ENCODE measurements around the gene PTPRD.

Gene PTPRD

DNA sequence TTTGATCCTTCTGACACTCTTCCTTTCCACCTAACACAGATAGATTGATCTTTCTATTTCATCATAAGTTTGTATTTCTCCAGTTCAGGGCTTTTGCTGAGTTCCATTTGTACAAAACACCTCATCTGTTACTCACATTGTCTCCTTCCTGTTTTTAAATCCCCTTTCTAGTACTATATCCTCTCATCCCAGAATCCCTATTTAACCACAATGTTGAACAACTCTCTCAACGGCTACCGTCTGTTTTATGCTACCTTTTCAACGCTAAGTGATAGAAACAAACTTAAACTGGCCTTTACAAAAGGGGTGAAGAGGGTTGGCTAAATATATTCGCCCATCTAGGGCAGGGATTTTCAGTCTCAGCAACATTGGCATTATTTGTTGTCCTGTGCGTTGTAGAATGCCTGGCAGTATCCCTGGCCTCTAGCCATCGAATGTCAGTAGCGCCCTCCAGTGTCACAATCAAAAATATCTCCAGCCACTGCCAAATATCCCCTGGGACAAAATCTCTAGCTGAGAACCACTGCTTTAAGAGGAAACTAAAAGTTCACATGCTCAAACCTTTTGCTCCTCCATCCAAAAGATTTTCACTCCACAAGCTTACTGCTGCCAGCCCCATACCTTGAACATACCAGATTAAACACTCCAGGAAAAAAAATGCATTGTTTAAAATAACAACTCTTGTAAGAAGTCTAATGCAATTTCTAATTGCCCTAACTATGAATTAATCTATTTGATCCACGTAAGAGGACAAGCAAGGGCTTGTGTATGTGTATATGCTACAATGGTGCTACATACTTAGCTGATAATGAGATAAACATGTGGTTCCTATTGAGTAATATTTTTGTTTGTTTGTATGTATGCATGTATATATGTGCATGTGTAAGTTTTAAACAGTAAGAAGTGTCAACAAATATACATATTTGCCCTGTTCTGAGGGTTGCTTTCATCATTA lies 344.0 kb downstream of the PTPRD start:
- DNase-seq (ENCODE audit: low read depth in 2 of 2): no peak

DNA sequence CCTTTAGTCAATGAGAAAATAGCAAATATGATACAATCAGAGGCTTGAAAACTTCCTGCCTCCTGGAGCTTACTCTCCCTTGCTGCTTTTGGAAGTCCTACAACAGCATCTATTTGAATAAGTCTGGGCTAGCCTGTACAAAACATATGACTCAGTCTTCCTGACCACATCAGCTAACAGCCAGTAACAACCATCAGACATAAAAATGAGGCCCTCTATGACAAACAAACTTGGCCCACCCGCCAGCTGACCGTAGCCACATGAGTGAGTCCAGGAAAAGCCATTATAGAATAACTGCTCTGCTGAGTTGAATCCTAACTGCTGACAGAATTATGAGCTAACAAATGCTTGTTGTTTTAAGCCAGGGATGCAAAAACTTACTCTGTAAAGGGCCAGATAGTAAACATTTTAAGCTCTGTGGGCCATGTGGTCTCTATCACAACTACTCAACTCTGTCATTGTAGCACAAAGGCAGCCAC lies 347.6 kb downstream of the PTPRD start:
- DNase-seq (ENCODE audit: low read depth in 2 of 2): no peak

DNA sequence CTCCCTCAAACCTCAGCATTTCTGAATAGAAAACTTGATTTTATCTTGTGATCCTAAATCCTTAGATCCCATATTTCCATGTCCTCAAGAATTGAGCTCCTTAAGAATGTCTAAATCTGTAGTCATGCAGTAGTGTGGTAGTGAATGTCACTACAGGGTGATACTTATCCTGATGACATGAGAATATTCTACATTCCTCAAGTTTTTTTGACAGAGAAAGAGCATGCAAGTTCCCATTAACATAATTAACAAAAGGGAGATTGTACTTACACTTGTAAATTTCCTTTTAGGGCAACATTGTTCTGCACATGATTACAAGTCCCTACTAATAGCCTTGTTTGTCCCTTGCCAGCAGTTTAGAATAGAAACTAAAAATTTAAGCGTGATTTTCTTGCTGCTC lies 352.3 kb downstream of the PTPRD start:
- no peak for DNase-seq (ENCODE audit: low read depth in 2 of 2)

DNA sequence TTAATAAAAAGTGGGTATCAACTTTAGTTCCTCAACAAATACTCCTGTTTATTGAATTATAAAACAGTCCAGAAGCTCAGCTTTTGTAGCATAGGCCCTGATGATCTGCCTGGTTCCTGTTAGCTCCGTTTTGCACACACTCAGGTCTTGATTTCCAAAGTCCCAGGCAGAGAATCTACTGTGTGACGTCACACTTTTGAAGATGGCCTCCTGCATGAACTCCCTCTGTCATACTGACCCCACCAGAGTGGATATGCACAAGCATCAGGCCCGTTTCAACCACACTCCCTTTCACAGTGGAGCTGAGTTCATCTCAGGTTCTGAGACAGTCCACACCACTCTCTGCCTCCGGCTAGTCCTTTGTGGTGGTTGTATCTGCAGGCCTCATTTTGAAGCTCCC lies 353.1 kb downstream of the PTPRD start:
- DNase-seq (ENCODE audit: low read depth in 2 of 2): no peak

DNA sequence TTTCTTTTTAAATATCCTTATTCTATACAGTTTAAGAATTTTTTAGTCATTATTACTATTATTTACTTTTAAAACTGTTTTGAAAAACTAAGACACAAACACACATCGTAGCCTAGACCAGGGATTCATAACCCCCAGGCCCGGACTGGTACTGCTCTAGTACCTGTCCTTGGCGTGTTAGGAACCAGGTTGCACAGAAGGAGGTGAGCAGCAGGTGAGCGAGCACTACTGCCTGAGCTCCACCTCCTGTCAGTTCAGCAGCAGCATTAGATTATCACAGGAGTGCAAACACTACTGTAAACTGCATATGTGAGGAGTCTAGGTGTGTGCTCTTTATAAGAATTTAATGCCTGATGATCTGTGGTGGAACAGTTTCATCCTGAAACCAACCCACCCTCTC lies 357.0 kb downstream of the PTPRD start:
- DNase-seq (ENCODE audit: low read depth in 2 of 2): no peak

GRCh38 chr9:10254338-10254737 lies 358.5 kb downstream of the PTPRD start:
- no peak for DNase-seq (ENCODE audit: low read depth in 2 of 2)

GRCh38 chr9:10253341-10253740 lies 359.5 kb downstream of the PTPRD start:
- DNase-seq (ENCODE audit: low read depth in 2 of 2): no peak

DNA sequence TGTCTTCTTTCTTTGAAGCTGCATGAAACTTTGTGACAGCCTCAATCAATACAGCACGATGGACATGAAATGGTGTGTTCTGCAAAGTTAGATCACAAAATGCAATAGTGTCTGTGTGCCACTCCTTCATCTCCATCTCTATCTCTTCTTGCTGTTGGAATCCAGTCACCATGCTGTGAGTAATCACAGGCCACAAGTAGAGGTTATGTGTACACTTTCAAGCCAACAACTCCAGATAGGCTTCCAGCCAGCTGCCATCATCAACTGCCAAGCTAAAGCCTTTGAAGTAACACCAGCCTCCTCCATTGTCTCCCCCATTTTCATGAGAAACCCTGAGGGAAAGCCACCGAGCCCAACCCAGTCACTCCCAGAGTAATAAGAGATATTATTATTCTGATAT lies 360.6 kb downstream of the PTPRD start:
- no peak for DNase-seq (ENCODE audit: low read depth in 2 of 2)

DNA sequence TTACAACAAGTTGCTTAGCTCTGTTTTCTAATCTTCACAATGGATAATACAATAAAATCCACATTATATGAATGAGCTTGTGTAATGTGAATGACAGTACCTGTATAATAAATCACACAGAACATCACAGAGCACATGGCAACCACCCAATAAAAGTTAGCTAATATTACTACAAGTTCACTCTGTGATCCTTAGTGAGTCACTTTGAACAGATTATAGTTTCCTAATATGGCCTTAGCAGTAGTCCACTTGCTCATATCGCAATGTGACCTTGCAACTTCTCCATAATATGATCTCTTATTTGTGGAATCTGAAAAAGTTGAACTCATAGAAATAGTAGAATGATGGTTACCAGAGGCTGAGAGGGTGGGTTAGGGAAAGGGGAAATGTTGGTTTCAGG lies 361.3 kb downstream of the PTPRD start:
- DNase-seq (ENCODE audit: low read depth in 2 of 2): no peak

DNA sequence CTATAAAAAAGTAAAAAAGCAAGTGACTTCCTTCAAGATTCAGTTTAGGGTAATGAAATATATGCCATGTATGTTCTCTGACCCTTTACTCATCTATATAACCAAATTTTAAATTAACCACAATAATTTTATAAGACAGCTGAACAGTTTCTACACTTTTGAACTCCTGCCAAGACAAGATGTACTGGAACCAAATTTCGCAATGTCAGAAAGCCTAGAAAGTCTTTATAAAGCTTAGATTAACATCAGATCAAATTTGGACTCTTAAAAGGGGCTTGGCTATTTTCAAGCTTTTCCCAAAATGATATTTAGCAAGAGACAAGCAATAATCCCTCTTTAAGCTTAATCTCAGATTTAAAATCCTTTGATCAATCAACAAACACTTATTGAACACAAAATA lies 362.6 kb downstream of the PTPRD start:
- no peak for DNase-seq (ENCODE audit: low read depth in 2 of 2)

GRCh38 chr9:10248890-10249289 lies 363.9 kb downstream of the PTPRD start:
- DNase-seq (ENCODE audit: low read depth in 2 of 2): no peak

DNA sequence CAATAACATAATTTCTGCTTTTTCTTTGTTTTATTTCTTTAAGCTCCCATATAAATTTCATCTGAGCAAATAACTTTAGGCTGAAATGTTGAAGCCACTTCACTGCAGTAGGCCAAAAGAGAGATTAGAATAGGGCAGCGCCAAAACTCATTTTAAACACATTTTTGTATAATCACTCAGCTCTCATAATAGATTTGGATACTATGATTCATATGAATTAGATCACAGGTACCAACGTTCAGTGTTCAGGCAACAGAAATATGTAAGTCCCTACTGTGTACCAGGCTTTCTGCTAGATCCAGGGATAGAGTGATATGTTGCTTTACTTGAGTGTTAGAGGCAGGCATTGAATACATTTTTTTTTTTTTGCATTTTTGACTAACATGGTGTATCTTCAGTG lies 370.5 kb downstream of the PTPRD start:
- no peak for DNase-seq (ENCODE audit: low read depth in 2 of 2)

DNA sequence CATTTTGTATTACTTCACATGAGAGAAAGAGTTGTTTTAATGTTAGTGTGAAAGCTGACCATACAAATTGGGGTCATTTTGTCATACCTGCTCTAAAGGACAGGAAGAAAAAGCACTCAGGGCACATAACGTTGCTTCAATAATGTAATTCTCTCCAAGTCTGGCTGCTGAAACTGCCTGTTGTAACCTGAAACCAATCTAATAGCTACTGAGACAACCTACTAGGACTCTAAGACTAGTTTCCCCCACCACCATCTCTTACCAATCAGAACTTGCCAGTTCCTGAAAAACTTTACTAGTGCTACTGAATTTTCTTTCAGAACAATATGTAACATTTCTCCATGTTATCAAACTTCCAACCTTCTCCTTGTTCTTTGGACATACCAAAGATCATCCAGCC lies 374.7 kb downstream of the PTPRD start:
- no peak for DNase-seq (ENCODE audit: low read depth in 2 of 2)

DNA sequence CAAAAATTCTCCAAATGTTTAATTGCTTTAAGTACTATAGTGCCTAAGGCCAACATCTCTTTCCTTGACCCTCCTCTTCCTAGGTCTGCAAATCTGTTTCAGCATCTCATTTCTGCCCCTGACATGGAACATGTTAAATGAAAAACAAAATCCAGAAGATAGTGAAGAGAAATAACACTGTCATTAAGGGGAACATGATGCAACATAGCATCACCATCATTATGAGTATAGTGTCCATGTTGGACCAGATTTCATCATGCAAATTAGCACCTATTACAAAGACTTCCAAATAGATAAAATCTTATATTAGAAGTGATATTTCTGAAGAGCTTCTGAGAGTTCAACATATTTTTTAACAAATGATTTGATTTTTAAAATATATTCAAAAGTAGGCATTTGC lies 375.2 kb downstream of the PTPRD start:
- no peak for DNase-seq (ENCODE audit: low read depth in 2 of 2)

DNA sequence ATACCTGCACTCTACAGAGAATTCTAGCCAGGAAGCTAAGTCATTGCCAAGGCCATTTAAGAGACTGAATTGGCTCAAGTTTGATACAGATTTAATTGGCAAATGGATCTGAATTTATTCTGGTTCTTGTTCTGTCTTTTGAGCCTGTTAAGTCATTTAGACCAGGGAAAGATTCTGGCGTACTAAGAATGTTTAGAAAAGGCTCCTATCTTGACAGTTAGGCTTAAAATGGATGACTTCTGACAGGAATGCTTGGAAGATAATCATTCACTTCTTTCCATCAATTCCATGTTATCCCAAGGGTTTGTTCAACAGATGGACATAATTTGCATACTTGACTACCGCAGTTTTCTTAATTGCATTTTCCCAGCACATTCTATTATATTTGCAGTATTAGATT lies 376.6 kb downstream of the PTPRD start:
- no peak for DNase-seq (ENCODE audit: low read depth in 2 of 2)

DNA sequence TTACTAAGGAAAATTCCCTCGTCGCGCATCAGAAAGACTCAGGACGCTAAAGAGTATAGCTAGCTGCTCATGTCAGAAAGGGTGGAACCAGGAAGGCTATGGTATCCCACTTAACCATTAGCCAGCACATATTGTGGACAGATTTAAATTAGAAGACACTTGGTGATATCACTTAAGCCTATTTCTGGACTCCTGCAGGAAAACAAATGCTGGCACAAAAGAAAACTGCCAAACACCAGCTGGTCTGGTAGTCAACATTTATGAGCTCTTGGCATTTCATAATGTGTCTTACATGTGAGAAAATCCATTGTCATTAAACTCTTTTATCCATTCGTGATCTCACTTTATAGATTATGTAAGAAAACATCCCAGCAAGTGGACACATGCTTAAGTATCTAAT lies 377.4 kb downstream of the PTPRD start:
- DNase-seq (ENCODE audit: low read depth in 2 of 2): no peak

- no peak for DNase-seq (ENCODE audit: low read depth in 2 of 2)
Observed at GRCh38 chr9:10232352-10232930, 380.4 kb downstream of the PTPRD start.

DNA sequence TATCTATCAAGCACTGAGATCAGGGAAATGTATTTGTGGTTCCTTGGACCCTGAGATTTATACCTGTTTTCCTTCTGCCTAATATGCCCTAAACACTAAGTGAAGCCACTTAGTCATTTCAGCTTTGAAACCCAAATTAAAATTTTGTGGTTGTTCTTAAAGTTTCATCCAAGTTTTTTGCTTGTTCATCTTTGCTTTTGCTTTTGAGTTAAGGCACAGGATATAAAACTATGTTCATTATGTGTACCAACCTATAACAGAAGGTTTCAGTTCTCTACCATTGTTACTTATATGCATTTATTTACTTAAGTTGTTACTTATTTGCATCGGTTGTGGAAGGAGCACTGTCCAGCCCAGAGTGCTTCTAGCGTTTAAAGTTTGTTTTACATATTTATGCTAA lies 382.3 kb downstream of the PTPRD start:
- DNase-seq (ENCODE audit: low read depth in 2 of 2): no peak

DNA sequence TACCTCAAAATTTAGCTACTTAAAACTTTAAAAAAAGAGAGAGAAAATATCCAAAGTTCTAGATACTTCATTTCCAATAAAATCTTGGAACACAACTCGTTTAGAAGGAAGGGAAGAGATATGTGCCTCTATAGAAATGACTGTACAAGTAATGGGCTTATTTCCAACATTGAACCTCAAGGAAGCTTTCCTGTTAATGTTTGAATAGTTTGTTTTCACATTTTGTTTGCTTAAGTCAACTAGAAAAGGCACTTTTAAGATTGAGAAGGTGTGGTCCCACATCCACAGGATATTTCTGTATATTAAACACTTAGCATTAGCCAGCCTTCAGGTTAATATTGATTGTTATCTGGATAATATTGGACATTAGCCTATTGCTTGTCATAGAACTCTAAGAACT lies 384.7 kb downstream of the PTPRD start:
- DNase-seq (ENCODE audit: low read depth in 2 of 2): no peak

GRCh38 chr9:10226996-10227395 lies 385.8 kb downstream of the PTPRD start:
- DNase-seq (ENCODE audit: low read depth in 2 of 2): no peak

DNA sequence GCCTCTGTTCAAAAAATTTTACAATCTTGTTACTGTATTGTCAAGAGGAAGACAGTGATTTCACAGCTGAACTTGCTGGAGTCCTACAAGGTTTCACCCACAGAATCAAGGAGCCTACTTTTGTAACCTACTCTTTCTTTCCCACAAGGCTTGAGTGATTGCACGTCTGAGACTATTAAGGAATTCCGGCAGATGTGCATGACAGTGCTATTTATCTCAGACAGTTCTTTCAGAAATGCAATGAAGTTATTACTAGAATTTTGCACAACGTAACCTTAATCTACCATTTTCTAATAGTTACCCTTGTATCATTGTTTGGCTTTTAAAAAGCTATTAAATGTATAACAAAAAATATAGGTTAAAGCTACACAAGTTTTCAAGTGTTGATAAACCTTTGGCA lies 400.1 kb downstream of the PTPRD start:
- no peak for DNase-seq (ENCODE audit: low read depth in 2 of 2)

DNA sequence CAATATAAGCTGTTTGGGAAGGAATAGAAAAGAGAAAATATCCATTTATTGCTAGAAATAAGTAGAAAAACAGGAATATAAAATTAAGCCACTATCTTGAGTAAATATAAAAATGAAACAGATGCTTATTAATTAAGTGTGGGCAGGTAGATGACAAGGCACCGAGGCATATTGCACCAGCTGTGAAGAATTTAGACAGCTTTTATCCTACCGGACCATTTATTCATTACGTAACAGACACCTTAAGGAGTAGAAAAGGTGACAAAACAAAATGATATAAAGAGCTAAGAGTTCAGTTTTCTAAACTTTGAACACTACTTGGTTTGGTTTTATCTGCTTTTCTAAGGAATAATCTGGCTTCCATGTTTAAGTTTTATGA lies 404.1 kb downstream of the PTPRD start:
- no peak for DNase-seq (ENCODE audit: low read depth in 2 of 2)

DNA sequence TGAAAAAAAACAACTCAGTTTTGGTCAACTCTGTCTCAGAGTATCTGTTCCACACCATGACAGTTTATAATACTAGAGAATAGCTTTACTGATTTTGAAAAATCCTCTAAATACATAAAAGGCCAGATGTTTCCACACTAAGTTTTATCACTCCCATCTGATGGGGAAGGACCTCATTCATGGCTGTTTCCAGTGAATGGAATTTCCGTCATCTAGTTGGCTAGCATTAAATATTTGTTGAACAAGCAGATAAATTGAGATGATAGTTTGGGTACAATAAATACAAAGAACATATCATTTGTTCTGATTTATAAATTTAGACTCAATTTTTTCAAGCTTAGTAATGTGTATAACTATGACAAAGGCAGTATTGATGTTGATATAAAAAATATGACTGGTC lies 408.5 kb downstream of the PTPRD start:
- no peak for DNase-seq (ENCODE audit: low read depth in 2 of 2)

Data from stimulated activated CD8-positive, alpha-beta memory T cell treated with anti-CD3 and anti-CD28 coated beads, Interleukin-15, amount 100 ng/mL, for 4 hours (primary cell).